Kidney tubule cell (primary cell): Measurements from ENCODE around the gene OVCH1.
"Not testable (repeated sequence)": the region's sequence is repeated elsewhere in the genome, so short reads cannot be mapped to it uniquely, and the experiment has no call there.

ENCODE experiments used
- DNase-seq: peaks from one replicate; pipeline ENCODE4 v3.0.0-alpha.2; 2018; ENCODE audit warnings: low spot score

Gene OVCH1

GRCh38 chr12:29492891-29493290 is 4.6 kb downstream of the OVCH1 start:
- no peak for DNase-seq

- DNase-seq, result no peak
Measured at GRCh38 chr12:29486972-29487371, 10.5 kb downstream of the OVCH1 start.

GRCh38 chr12:29463198-29463597 is 34.3 kb downstream of the OVCH1 start:
- DNase-seq, result no peak

GRCh38 chr12:29460082-29460481 is 37.4 kb downstream of the OVCH1 start:
- DNase-seq, result no peak

GRCh38 chr12:29455087-29455486 is 42.4 kb downstream of the OVCH1 start:
- DNase-seq, result no peak

GRCh38 chr12:29451888-29452287 is 45.6 kb downstream of the OVCH1 start:
- DNase-seq, result no peak

GRCh38 chr12:29448157-29448556 is 49.3 kb downstream of the OVCH1 start:
- DNase-seq, result no peak

GRCh38 chr12:29447285-29447975 is 50.1 kb downstream of the OVCH1 start:
- no peak for DNase-seq

GRCh38 chr12:29439506-29439905 is 58.0 kb downstream of the OVCH1 start:
- DNase-seq, result no peak

- DNase-seq, result no peak
Measured at GRCh38 chr12:29438752-29439408, 58.6 kb downstream of the OVCH1 start.

- no peak for DNase-seq
Measured at GRCh38 chr12:29437575-29437974, 59.9 kb downstream of the OVCH1 start.

GRCh38 chr12:29436815-29437214 is 60.7 kb downstream of the OVCH1 start:
- not testable (repeated sequence) for DNase-seq

GRCh38 chr12:29431513-29431912 is 66.0 kb downstream of the OVCH1 start:
- DNase-seq, result no peak

GRCh38 chr12:29430716-29431044 is 66.8 kb downstream of the OVCH1 start:
- DNase-seq, result no peak

- peak; percentile 66 for DNase-seq
Measured at GRCh38 chr12:29429999-29430715, 67.3 kb downstream of the OVCH1 start.

- peak; percentile 95 for DNase-seq
Measured at GRCh38 chr12:29428633-29429032, 68.9 kb downstream of the OVCH1 start.

GRCh38 chr12:29427964-29428363 is 69.5 kb downstream of the OVCH1 start:
- DNase-seq, result peak; percentile 2

GRCh38 chr12:29426498-29426897 is 71.0 kb downstream of the OVCH1 start:
- DNase-seq, result no peak

GRCh38 chr12:29425722-29426121 is 71.8 kb downstream of the OVCH1 start:
- DNase-seq, result no peak

GRCh38 chr12:29416748-29417147 is 80.7 kb downstream of the OVCH1 start:
- no peak for DNase-seq

GRCh38 chr12:29415111-29415510 is 82.4 kb downstream of the OVCH1 start:
- DNase-seq, result no peak

- DNase-seq, result no peak
Measured at GRCh38 chr12:29414368-29414767, 83.1 kb downstream of the OVCH1 start.

- DNase-seq, result no peak
Measured at GRCh38 chr12:29405561-29405960, 91.9 kb downstream of the OVCH1 start.
